ENCODE measurements around the gene GPER1. TPM values are rescaled to one million over a fixed set of nuclear protein-coding genes. Genes with fewer than 3 reads are reported as not detected.

The GPER1 gene
- polyA plus RNA-seq, 1 experiment: 1.4 TPM

DNA sequence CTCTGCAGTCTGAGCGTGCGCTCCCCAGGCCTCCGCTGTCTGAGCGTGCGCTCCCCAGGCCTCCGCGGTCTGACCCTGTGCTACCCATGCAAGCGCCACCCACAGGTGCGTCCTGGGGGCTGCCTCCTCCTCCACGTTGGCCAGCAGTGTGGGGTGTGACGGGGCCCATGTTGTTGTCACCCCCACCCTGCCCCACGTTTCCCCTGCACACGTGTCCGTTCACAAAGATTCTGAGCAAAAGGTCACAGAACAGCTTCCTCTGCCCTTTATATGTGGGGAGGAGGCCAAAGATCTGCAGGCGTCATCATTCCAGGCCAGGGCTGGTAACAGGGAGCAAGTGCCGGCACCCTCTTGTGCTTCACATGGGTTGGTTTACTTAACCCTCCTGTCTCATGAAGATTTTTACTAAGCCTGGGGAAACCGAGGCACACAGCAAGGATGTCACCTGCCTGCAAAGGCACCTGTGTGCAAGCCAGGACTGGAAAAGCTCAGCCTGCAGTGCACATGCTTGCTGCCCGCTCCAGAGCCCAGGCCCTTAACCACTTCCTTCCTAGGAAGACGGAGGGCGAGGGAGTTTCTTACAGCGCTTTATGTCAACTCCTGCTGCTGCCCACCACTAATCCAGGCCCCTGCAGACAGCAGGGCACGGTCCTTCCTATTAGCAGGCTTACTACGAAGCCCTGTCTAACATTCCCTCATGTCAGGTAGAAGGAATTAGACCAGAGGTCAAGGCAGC lies 38.7 kb upstream of the GPER1 start:
- Histone ChIP-seq H3K9me3 (ENCODE audit: control insufficient read depth, insufficient read depth, low read length) (no peaks in the 10 kb centered on the region; the same call in 1 of the 2 replicates), H3K27ac (ENCODE audit: low read depth, low read length) (no peak overlapping the region), H3K4me3 (ENCODE audit: low read depth, low read length) (no peak overlapping the region), H3K27me3 (ENCODE audit: control insufficient read depth, insufficient read depth, low read length) (no peaks in the 10 kb centered on the region)
- ChIA-PET CTCF (no interaction called here), POLR2A (no interaction called here)
- no peak for DNase-seq (ENCODE audit: low read depth, low spot score)
- TF ChIP-seq, protein P1, sequence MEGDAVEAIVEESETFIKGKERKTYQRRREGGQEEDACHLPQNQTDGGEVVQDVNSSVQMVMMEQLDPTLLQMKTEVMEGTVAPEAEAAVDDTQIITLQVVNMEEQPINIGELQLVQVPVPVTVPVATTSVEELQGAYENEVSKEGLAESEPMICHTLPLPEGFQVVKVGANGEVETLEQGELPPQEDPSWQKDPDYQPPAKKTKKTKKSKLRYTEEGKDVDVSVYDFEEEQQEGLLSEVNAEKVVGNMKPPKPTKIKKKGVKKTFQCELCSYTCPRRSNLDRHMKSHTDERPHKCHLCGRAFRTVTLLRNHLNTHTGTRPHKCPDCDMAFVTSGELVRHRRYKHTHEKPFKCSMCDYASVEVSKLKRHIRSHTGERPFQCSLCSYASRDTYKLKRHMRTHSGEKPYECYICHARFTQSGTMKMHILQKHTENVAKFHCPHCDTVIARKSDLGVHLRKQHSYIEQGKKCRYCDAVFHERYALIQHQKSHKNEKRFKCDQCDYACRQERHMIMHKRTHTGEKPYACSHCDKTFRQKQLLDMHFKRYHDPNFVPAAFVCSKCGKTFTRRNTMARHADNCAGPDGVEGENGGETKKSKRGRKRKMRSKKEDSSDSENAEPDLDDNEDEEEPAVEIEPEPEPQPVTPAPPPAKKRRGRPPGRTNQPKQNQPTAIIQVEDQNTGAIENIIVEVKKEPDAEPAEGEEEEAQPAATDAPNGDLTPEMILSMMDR (IDR thresholded peaks at IDR 0.05; ENCODE audit: low read depth, low read length): no peak

GRCh38 chr7:1049801-1050200 lies 38.1 kb upstream of the GPER1 start:
- no peaks in the 10 kb centered on the region; the same call in 1 of the 2 replicates for H3K9me3 ChIP-seq (ENCODE audit: control insufficient read depth, insufficient read depth, low read length)
- H3K27me3 ChIP-seq (ENCODE audit: control insufficient read depth, insufficient read depth, low read length): no peaks in the 10 kb centered on the region
- H3K27ac ChIP-seq (ENCODE audit: low read depth, low read length): no peak overlapping the region
- DNase-seq (ENCODE audit: low read depth, low spot score): no peak
- TF ChIP-seq, protein P1 (IDR thresholded peaks at IDR 0.05; ENCODE audit: low read depth, low read length): no peak
- POLR2A ChIA-PET: no interaction called here
- CTCF ChIA-PET: no interaction called here
- no peak overlapping the region for H3K4me3 ChIP-seq (ENCODE audit: low read depth, low read length)

DNA sequence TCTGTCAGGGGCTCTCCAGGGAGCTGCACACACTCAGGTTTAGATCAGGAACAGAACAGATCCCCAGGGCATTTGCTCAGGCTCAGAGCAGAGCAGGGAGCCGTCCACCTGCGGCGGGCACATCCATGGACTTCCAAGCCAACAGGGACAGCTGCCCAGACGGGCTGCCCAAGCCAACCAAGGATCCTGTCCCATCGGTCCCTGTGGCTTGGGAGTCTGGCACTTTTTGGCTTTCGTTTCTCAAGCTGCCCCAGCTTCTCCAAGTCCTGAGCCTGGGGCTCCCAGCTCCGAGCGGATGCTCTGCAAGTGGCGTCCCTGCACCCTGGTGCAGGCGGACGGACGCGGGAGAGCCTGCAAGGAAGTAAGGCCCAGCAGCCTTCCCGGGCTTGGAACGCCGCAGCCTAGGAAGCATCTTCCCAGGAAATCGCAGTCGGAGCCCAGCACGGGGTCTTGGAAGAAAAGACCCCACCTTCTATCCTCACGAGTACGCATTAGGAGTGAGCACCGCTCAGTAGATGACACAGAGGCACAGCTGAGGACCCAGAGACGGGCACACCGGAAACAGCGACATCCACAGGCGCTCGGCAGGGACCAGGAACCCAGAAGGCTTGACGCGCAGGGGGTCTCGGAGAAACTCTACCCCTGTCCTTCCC lies 37.5 kb upstream of the GPER1 start:
- no peaks in the 10 kb centered on the region for H3K27me3 ChIP-seq (ENCODE audit: control insufficient read depth, insufficient read depth, low read length)
- TF ChIP-seq, protein P1 (IDR thresholded peaks at IDR 0.05; ENCODE audit: low read depth, low read length): no peak
- POLR2A ChIA-PET: no interaction called here
- no peaks in the 10 kb centered on the region; the same call in 1 of the 2 replicates for H3K9me3 ChIP-seq (ENCODE audit: control insufficient read depth, insufficient read depth, low read length)
- CTCF ChIA-PET: no interaction called here
- no peak overlapping the region for H3K27ac ChIP-seq (ENCODE audit: low read depth, low read length)
- no peak overlapping the region for H3K4me3 ChIP-seq (ENCODE audit: low read depth, low read length)
- no peak for DNase-seq (ENCODE audit: low read depth, low spot score)

DNA sequence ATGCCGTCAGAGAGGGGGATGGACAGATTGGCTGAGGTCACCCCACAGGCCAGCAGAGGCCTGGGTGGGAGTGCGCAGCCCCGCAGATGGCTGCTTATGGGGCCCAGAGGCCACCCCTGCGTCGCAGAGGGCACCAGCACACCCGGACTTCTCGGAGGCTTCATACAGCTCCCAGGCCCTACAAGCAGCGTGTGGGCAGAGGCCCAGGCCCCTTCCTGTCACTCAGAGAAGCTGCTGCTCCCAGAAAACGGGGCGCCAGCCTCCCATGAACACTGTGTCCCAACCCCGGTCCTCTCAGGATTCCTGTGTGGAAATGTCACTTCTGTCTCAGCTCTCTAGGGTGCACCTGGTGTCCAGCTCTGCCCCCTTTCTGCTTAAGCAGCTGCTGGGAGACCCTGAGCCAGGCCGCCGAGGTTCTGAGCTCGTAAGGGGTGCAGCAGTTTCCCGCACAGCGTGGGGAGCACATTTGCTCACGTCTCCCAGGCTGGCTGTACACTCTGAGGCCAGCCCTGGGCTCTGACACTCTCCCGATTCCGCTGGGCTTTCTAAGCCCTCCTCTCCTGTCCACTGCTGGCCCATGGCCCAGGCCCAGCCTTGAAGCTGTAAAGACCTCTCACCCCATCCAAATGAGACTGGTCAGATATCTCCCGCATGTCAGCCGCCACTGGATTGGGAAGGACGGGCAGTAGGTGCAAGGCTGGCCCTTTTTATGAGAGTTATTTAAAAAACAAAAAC lies 36.8 kb upstream of the GPER1 start:
- no peak overlapping the region for H3K27ac ChIP-seq (ENCODE audit: low read depth, low read length)
- DNase-seq (ENCODE audit: low read depth, low spot score): no peak
- ChIA-PET POLR2A (no interaction called here), CTCF (interaction anchor here (2.0 kb wide), 1 partner anchor 15 kb away, joined by 12 read pairs; no protein-coding TSS in a partner anchor)
- TF ChIP-seq, protein P1 (IDR thresholded peaks at IDR 0.05; ENCODE audit: low read depth, low read length): no peak
- H3K4me3 ChIP-seq (ENCODE audit: low read depth, low read length): no peak overlapping the region
- no peaks in the 10 kb centered on the region for H3K27me3 ChIP-seq (ENCODE audit: control insufficient read depth, insufficient read depth, low read length)
- no peaks in the 10 kb centered on the region; the same call in 1 of the 2 replicates for H3K9me3 ChIP-seq (ENCODE audit: control insufficient read depth, insufficient read depth, low read length)

All from AG04450 (cell line).